Hematopoietic multipotent progenitor cell (in vitro differentiated cells): ENCODE measurements around the gene MAP3K21. TPM values are rescaled to one million over a fixed set of nuclear protein-coding genes. Genes with fewer than 3 reads are reported as not detected.

Experiments used
- DNase-seq, 3 donors: peaks; one replicate each; pipeline ENCODE4 v3.0.0-alpha.2; 2011 to 2015; ENCODE audit warnings: low read depth in 2 of 3, low spot score in 2 of 3
- total RNA-seq: library from RNA; depleted of rRNA; stranded (reverse); fragments of >200 nt; gene quantifications from one replicate; pipeline ENCODE4 v1.2.3, GENCODE V29; 2012

The MAP3K21 gene
- total RNA-seq: 3.0 TPM

GRCh38 chr1:233327651-233328141 is at the start of gene MAP3K21:
TSS of gene MAP3K21 (plus strand) at chr1:233327724. CDS start at chr1:233328029, 305 bp downstream.
- peak in 1 of 3 donors; percentile 25 for DNase-seq

GRCh38 chr1:233278631-233279030 is 48.9 kb upstream of the MAP3K21 start:
- no peak for DNase-seq

- DNase-seq: no peak
Measured at GRCh38 chr1:233279971-233280370, 47.6 kb upstream of the MAP3K21 start.

GRCh38 chr1:233281711-233282581 is 45.6 kb upstream of the MAP3K21 start:
- peak in 2 of 3 donors; percentile 7 to 11 for DNase-seq

- DNase-seq: no peak
Measured at GRCh38 chr1:233282582-233282886, 45.0 kb upstream of the MAP3K21 start.

GRCh38 chr1:233289676-233290075 is 37.8 kb upstream of the MAP3K21 start:
- no peak for DNase-seq

GRCh38 chr1:233290396-233291034 is 37.0 kb upstream of the MAP3K21 start:
- peak in 1 of 3 donors; percentile 37 for DNase-seq

- DNase-seq: no peak
Measured at GRCh38 chr1:233293556-233294446, 33.7 kb upstream of the MAP3K21 start.

GRCh38 chr1:233294913-233295236 is 32.6 kb upstream of the MAP3K21 start:
- peak in 2 of 3 donors; percentile 64 to 65 for DNase-seq

GRCh38 chr1:233295237-233295974 is 32.1 kb upstream of the MAP3K21 start, which contains the start of gene PCNX2:
TSS of gene PCNX2 (minus strand) at chr1:233295725. CDS start at chr1:233295478, 247 bp downstream.
- peak; percentile 34 to 49 (median 47) for DNase-seq

- no peak for DNase-seq
Measured at GRCh38 chr1:233295975-233296322, 31.6 kb upstream of the MAP3K21 start.

GRCh38 chr1:233299450-233299849 is 28.1 kb upstream of the MAP3K21 start:
- no peak for DNase-seq

- DNase-seq: no peak
Measured at GRCh38 chr1:233300326-233300725, 27.2 kb upstream of the MAP3K21 start.

- peak; percentile 21 to 56 (median 23) for DNase-seq
Measured at GRCh38 chr1:233304489-233305102, 22.9 kb upstream of the MAP3K21 start.

GRCh38 chr1:233313434-233314155 is 13.9 kb upstream of the MAP3K21 start:
- DNase-seq: no peak

GRCh38 chr1:233315718-233316301 is 11.7 kb upstream of the MAP3K21 start:
- DNase-seq: no peak

GRCh38 chr1:233316473-233316872 is 11.1 kb upstream of the MAP3K21 start:
- DNase-seq: no peak

GRCh38 chr1:233319272-233319671 is 8.3 kb upstream of the MAP3K21 start:
- DNase-seq: no peak

- DNase-seq: no peak
Measured at GRCh38 chr1:233320023-233320422, 7.5 kb upstream of the MAP3K21 start.
